GM12873 (cell line): ENCODE measurements around the gene ZNF410.
A peak's percentile ranks its signal among the peaks of the same experiment; 100 is the strongest.

Source experiments
- CTCF ChIP-seq: IDR thresholded peaks from 2 replicates; pipeline ENCODE4 v1.5.1; 2012; ENCODE audit warnings: low read depth, mild to moderate bottlenecking, moderate library complexity, low read length, control low read depth; ENCODE audit not compliant: insufficient read depth; ENCODE audit errors: missing control alignments

Gene ZNF410

GRCh38 chr14:73944432-73945158, 57.9 kb downstream of the ZNF410 start:
- TF ChIP-seq CTCF: no peak

- no peak for TF ChIP-seq CTCF
Observed at GRCh38 chr14:73945159-73945670, 58.6 kb downstream of the ZNF410 start.

- peak; percentile 46 for TF ChIP-seq CTCF
Observed at GRCh38 chr14:73949752-73950734, 63.4 kb downstream of the ZNF410 start, which contains the start of the genes COQ6 and FAM161B. TSS of gene COQ6 (plus strand) at chr14:73950302. CDS start at chr14:73950333, 31 bp downstream. TSS of gene FAM161B (minus strand) at chr14:73950094. CDS start at chr14:73950026, 68 bp downstream.

- no peak for TF ChIP-seq CTCF
Observed at GRCh38 chr14:73953731-73954130, 67.1 kb downstream of the ZNF410 start.

GRCh38 chr14:73955674-73956073, 69.0 kb downstream of the ZNF410 start:
- no peak for TF ChIP-seq CTCF

- no peak for TF ChIP-seq CTCF
Observed at GRCh38 chr14:73958591-73958990, 71.9 kb downstream of the ZNF410 start.

- TF ChIP-seq CTCF: no peak
Observed at GRCh38 chr14:73961192-73961591, 74.5 kb downstream of the ZNF410 start.
